ENCODE measurements around the gene CDH6. TPM values are rescaled to one million over a fixed set of nuclear protein-coding genes. Genes with fewer than 3 reads are reported as not detected.

The CDH6 gene
- total RNA-seq, 1 experiment from 2014 or later = 2.3 TPM

GRCh38 chr5:31218978-31219377, 25.5 kb downstream of the CDH6 start:
- no peaks in the 10 kb centered on the region for H3K9me3 Mint-ChIP-seq (ENCODE audit: low read depth, unreplicated experiment)
- no peaks in the 10 kb centered on the region for H3K36me3 Mint-ChIP-seq (ENCODE audit: insufficient read depth, unreplicated experiment)
- no peak for DNase-seq
- intact Hi-C loops (cut with micrococcal nuclease; ENCODE audit: unreplicated experiment) = no loop called here
- H3K27me3 Mint-ChIP-seq (ENCODE audit: unreplicated experiment) = no peaks in the 10 kb centered on the region
- no peak overlapping the region for H3K4me3 Mint-ChIP-seq (ENCODE audit: low read depth, unreplicated experiment)
- TF ChIP-seq CTCF (IDR thresholded peaks at IDR 0.05; ENCODE audit: unreplicated experiment) = no peak
- no TSS peak for BruUV-seq (replicated peaks)
- peaks cover 32% of the 10 kb centered on the region for H3K4me1 Mint-ChIP-seq (ENCODE audit: low read depth, unreplicated experiment)
- H3K27ac Mint-ChIP-seq (ENCODE audit: unreplicated experiment) = no peak overlapping the region
- CTCF ChIA-PET = no interaction called here

GRCh38 chr5:31221001-31221400, 27.5 kb downstream of the CDH6 start:
- intact Hi-C loops (cut with micrococcal nuclease; ENCODE audit: unreplicated experiment) = no loop called here
- Mint-ChIP-seq H3K4me3 (ENCODE audit: low read depth, unreplicated experiment) (no peak overlapping the region), H3K36me3 (ENCODE audit: insufficient read depth, unreplicated experiment) (no peaks in the 10 kb centered on the region), H3K27ac (ENCODE audit: unreplicated experiment) (peak overlapping the region; percentile 75), H3K27me3 (ENCODE audit: unreplicated experiment) (no peaks in the 10 kb centered on the region), H3K4me1 (ENCODE audit: low read depth, unreplicated experiment) (peaks cover 32% of the 10 kb centered on the region), H3K9me3 (ENCODE audit: low read depth, unreplicated experiment) (no peaks in the 10 kb centered on the region)
- no TSS peak for BruUV-seq (replicated peaks)
- DNase-seq = peak; percentile 15
- CTCF ChIA-PET = no interaction called here
- TF ChIP-seq CTCF (IDR thresholded peaks at IDR 0.05; ENCODE audit: unreplicated experiment) = no peak

GRCh38 chr5:31225118-31225517, 31.6 kb downstream of the CDH6 start:
- Mint-ChIP-seq H3K9me3 (ENCODE audit: low read depth, unreplicated experiment) (no peaks in the 10 kb centered on the region), H3K4me3 (ENCODE audit: low read depth, unreplicated experiment) (no peak overlapping the region), H3K4me1 (ENCODE audit: low read depth, unreplicated experiment) (peaks cover 17% of the 10 kb centered on the region), H3K27ac (ENCODE audit: unreplicated experiment) (no peak overlapping the region), H3K36me3 (ENCODE audit: insufficient read depth, unreplicated experiment) (no peaks in the 10 kb centered on the region), H3K27me3 (ENCODE audit: unreplicated experiment) (no peaks in the 10 kb centered on the region)
- intact Hi-C loops (cut with micrococcal nuclease; ENCODE audit: unreplicated experiment) = no loop called here
- no peak for TF ChIP-seq CTCF (IDR thresholded peaks at IDR 0.05; ENCODE audit: unreplicated experiment)
- CTCF ChIA-PET = no interaction called here
- DNase-seq = no peak
- no TSS peak for BruUV-seq (replicated peaks)

GRCh38 chr5:31225613-31226012, 32.1 kb downstream of the CDH6 start:
- Mint-ChIP-seq H3K27me3 (ENCODE audit: unreplicated experiment) (no peaks in the 10 kb centered on the region), H3K9me3 (ENCODE audit: low read depth, unreplicated experiment) (no peaks in the 10 kb centered on the region), H3K4me3 (ENCODE audit: low read depth, unreplicated experiment) (no peak overlapping the region), H3K27ac (ENCODE audit: unreplicated experiment) (no peak overlapping the region), H3K4me1 (ENCODE audit: low read depth, unreplicated experiment) (peaks cover 13% of the 10 kb centered on the region), H3K36me3 (ENCODE audit: insufficient read depth, unreplicated experiment) (no peaks in the 10 kb centered on the region)
- no TSS peak for BruUV-seq (replicated peaks)
- CTCF ChIA-PET = no interaction called here
- intact Hi-C loops (cut with micrococcal nuclease; ENCODE audit: unreplicated experiment) = no loop called here
- TF ChIP-seq CTCF (IDR thresholded peaks at IDR 0.05; ENCODE audit: unreplicated experiment) = no peak
- no peak for DNase-seq

GRCh38 chr5:31226651-31227050, 33.2 kb downstream of the CDH6 start:
- H3K36me3 Mint-ChIP-seq (ENCODE audit: insufficient read depth, unreplicated experiment) = no peaks in the 10 kb centered on the region
- H3K9me3 Mint-ChIP-seq (ENCODE audit: low read depth, unreplicated experiment) = no peaks in the 10 kb centered on the region
- BruUV-seq (replicated peaks) = no TSS peak
- peaks cover 3% of the 10 kb centered on the region for H3K4me1 Mint-ChIP-seq (ENCODE audit: low read depth, unreplicated experiment)
- H3K27me3 Mint-ChIP-seq (ENCODE audit: unreplicated experiment) = no peaks in the 10 kb centered on the region
- CTCF ChIA-PET = no interaction called here
- intact Hi-C loops (cut with micrococcal nuclease; ENCODE audit: unreplicated experiment) = no loop called here
- no peak overlapping the region for H3K27ac Mint-ChIP-seq (ENCODE audit: unreplicated experiment)
- no peak overlapping the region for H3K4me3 Mint-ChIP-seq (ENCODE audit: low read depth, unreplicated experiment)
- no peak for DNase-seq
- no peak for TF ChIP-seq CTCF (IDR thresholded peaks at IDR 0.05; ENCODE audit: unreplicated experiment)
